CD14-positive monocyte (primary cell): ENCODE measurements around the gene RTN1. TPM values are rescaled to one million over a fixed set of nuclear protein-coding genes. Genes with fewer than 3 reads are reported as not detected.

Experiments
- DNase-seq, 3 donors: peaks; one replicate each; pipeline ENCODE4 v3.0.0-alpha.2; 2011 to 2022
- H2AFZ ChIP-seq: 2 replicates; pipeline ENCODE4 v1.6.0; 2012; ENCODE audit warnings: mild to moderate bottlenecking, low read depth, low read length, inconsistent platforms; ENCODE audit not compliant: insufficient read depth, poor library complexity, severe bottlenecking
- H3K27ac ChIP-seq, 2 donors: 1 replicate in 1 of 2; 2 replicates in 1 of 2; pipeline ENCODE4 v1.5.1; 2012 to 2013; ENCODE audit warnings: low read length in 2 of 2, control low read depth in 1 of 2, inconsistent platforms in 1 of 2, low read depth in 1 of 2, mild to moderate bottlenecking in 1 of 2
- H3K27me3 ChIP-seq, 2 donors: one replicate each; pipeline versions ENCODE4 v1.6.0 to v1.6.1; 2011 to 2013; ENCODE audit warnings: low read length in 2 of 2; ENCODE audit not compliant: control insufficient read depth in 2 of 2, insufficient read depth in 2 of 2
- H3K36me3 ChIP-seq, 2 donors: replicated peaks in 1 of 2; 1 replicate in 1 of 2; 2 replicates in 1 of 2; pipeline versions ENCODE4 v1.5.1 to v1.6.1; 2012 to 2013; ENCODE audit warnings: low read length in 2 of 2, control low read depth in 1 of 2, inconsistent platforms in 1 of 2, mild to moderate bottlenecking in 1 of 2; ENCODE audit not compliant: insufficient read depth in 2 of 2, control insufficient read depth in 1 of 2
- H3K4me1 ChIP-seq, 2 donors: 1 replicate in 1 of 2; 2 replicates in 1 of 2; pipeline versions ENCODE4 v1.5.1 to v1.6.1; 2012 to 2013; ENCODE audit warnings: low read length in 2 of 2, control low read depth in 1 of 2, inconsistent platforms in 1 of 2, mild to moderate bottlenecking in 1 of 2, moderate library complexity in 1 of 2; ENCODE audit not compliant: insufficient read depth in 2 of 2, control insufficient read depth in 1 of 2
- H3K4me2 ChIP-seq: replicated peaks from 2 replicates; pipeline ENCODE3; 2012; ENCODE audit warnings: low read length, moderate library complexity, mild to moderate bottlenecking; ENCODE audit not compliant: poor library complexity, severe bottlenecking; ENCODE audit errors: extremely low read depth
- H3K4me3 ChIP-seq, 3 experiments: fragments of 200-600 bp in 1 of 3; sonication (generic) in 1 of 3; replicated peaks in 1 of 3; 1 replicate in 2 of 3; 2 replicates in 1 of 3; pipeline ENCODE4 v1.5.1; 2011 to 2013; ENCODE audit warnings: low read length in 3 of 3, mild to moderate bottlenecking in 3 of 3, control low read depth in 2 of 3, low read depth in 2 of 3, inconsistent platforms in 1 of 3, moderate library complexity in 1 of 3
- H3K79me2 ChIP-seq: 2 replicates; pipeline ENCODE4 v1.6.0; 2012; ENCODE audit warnings: mild to moderate bottlenecking, control low read depth, inconsistent platforms, low read length, moderate library complexity; ENCODE audit not compliant: insufficient read depth
- H3K9ac ChIP-seq: 2 replicates; pipeline ENCODE4 v1.6.0; 2017; ENCODE audit warnings: low read length, mild to moderate bottlenecking; ENCODE audit not compliant: insufficient read depth, poor library complexity, severe bottlenecking
- H3K9me3 ChIP-seq, 2 donors: replicated peaks in 1 of 2; 1 replicate in 1 of 2; 2 replicates in 1 of 2; pipeline versions ENCODE4 v1.5.1 to v1.6.1; 2012 to 2013; ENCODE audit warnings: low read length in 2 of 2, control low read depth in 1 of 2; ENCODE audit not compliant: control insufficient read depth in 1 of 2, insufficient read depth in 1 of 2
- H4K20me1 ChIP-seq: 2 replicates; pipeline ENCODE4 v1.6.0; 2012; ENCODE audit warnings: mild to moderate bottlenecking, low read length, control low read depth, moderate library complexity; ENCODE audit not compliant: insufficient read depth
- H3K27ac Mint-ChIP-seq, 7 donors: one replicate each; pipeline ENCODE4 v1.8.0; 2020; ENCODE audit warnings: mild to moderate bottlenecking in 7 of 7, mixed read lengths in 7 of 7, moderate library complexity in 6 of 7, inconsistent platforms in 2 of 7
- H3K27me3 Mint-ChIP-seq, 3 donors: one replicate each; pipeline ENCODE4 v1.8.0; 2021 to 2022; ENCODE audit warnings: low read depth in 3 of 3, mild to moderate bottlenecking in 3 of 3, mixed read lengths in 3 of 3, moderate library complexity in 3 of 3, inconsistent platforms in 1 of 3
- H3K36me3 Mint-ChIP-seq, 2 donors: one replicate each; pipeline ENCODE4 v1.8.0; 2020; ENCODE audit warnings: mixed read lengths in 2 of 2, inconsistent platforms in 1 of 2, mild to moderate bottlenecking in 1 of 2
- H3K4me1 Mint-ChIP-seq: one replicate; pipeline ENCODE4 v1.8.0; 2020; ENCODE audit warnings: mild to moderate bottlenecking, mixed read lengths
- H3K4me3 Mint-ChIP-seq, 2 donors: one replicate each; pipeline ENCODE4 v1.8.0; 2020; ENCODE audit warnings: mild to moderate bottlenecking in 2 of 2, mixed read lengths in 2 of 2, moderate library complexity in 1 of 2
- H3K9me3 Mint-ChIP-seq, 7 donors: one replicate each; pipeline ENCODE4 v1.8.0; 2020 to 2022; ENCODE audit warnings: mixed read lengths in 7 of 7, mild to moderate bottlenecking in 6 of 7, moderate library complexity in 6 of 7, inconsistent platforms in 2 of 7
- CTCF ChIP-seq: fragments of 200-600 bp; IDR thresholded peaks from one replicate; pipeline ENCODE4 v1.8.0; 2022; ENCODE audit warnings: antibody characterized with exemption, mild to moderate bottlenecking
- WGBS: methylation state at CpG from one replicate; pipeline ENCODE4 v1.1.5; 2013; ENCODE audit warnings: missing lambda C conversion rate; ENCODE audit not compliant: insufficient coverage; 5-methylcytosine and 5-hydroxymethylcytosine counted together
- intact Hi-C, 2 donors: fragments of 100-400 bp; cut with micrococcal nuclease; formaldehyde crosslinking; loops; one replicate each; pipeline versions ENCODE4 v1.15.0 to v1.15.1; 2023
- polyA plus RNA-seq, 3 donors: library from polyadenylated mRNA; depleted of rRNA in 1 of 3; unstranded in 2 of 3; stranded (reverse) in 1 of 3; fragments of 300-500 nt in 2 of 3; fragments of >200 nt in 1 of 3; fragmentation: Illumina TruSeq in 2 of 3; gene quantifications; 1 replicate in 2 of 3; 2 replicates in 1 of 3; pipeline ENCODE4 v1.2.3, GENCODE V29; 2012 to 2021

Gene RTN1
- polyA plus RNA-seq, 3 donors, result 40.2 to 75.1 (median 55.0) TPM

GRCh38 chr14:59831121-59831730, 39.4 kb downstream of the RTN1 start:
- Histone ChIP-seq H3K36me3 (no peaks in the 10 kb centered on the region), H3K4me2 (no peak overlapping the region), H3K27ac (no peak overlapping the region), H3K27me3 (no peaks in the 10 kb centered on the region), H2AFZ (no peak overlapping the region), H3K79me2 (no peaks in the 10 kb centered on the region), H3K4me3 (no peak overlapping the region), H3K4me1 (peaks cover 28 to 31% of the 10 kb centered on the region in 2 donors), H3K9ac (no peak overlapping the region), H4K20me1 (peaks cover 18% of the 10 kb centered on the region), H3K9me3 (no peaks in the 10 kb centered on the region)
- H3K4me3 Mint-ChIP-seq, result no peak overlapping the region
- no CpG with 5 or more reads among the region's 2 CpGs for WGBS
- TF ChIP-seq CTCF, result no peak
- peak in 1 of 3 donors; percentile 34 for DNase-seq
- no peak overlapping the region for H3K27ac Mint-ChIP-seq
- peaks cover 0 to 2% (median 0%) of the 10 kb centered on the region in 3 donors for H3K27me3 Mint-ChIP-seq
- peaks cover 6 to 9% of the 10 kb centered on the region in 2 donors for H3K36me3 Mint-ChIP-seq
- H3K9me3 Mint-ChIP-seq, result peaks cover 0 to 7% (median 2%) of the 10 kb centered on the region in 7 donors
- intact Hi-C loops, result no loop called here
- H3K4me1 Mint-ChIP-seq, result peaks cover 42% of the 10 kb centered on the region

- peak overlapping the region; percentile 64 for H3K4me2 ChIP-seq
- H3K27me3 ChIP-seq, result no peaks in the 10 kb centered on the region
- no peak overlapping the region for H2AFZ ChIP-seq
- peaks cover 0 to 2% (median 0%) of the 10 kb centered on the region in 3 donors for H3K27me3 Mint-ChIP-seq
- H3K79me2 ChIP-seq, result no peaks in the 10 kb centered on the region
- H3K9me3 Mint-ChIP-seq, result peaks cover 0 to 7% (median 2%) of the 10 kb centered on the region in 7 donors
- no peak overlapping the region for H3K9ac ChIP-seq
- no peak for TF ChIP-seq CTCF
- H3K27ac ChIP-seq, result peak overlapping the region in 1 of 2 donors; percentile 78
- H3K4me3 Mint-ChIP-seq, result no peak overlapping the region
- H4K20me1 ChIP-seq, result peaks cover 9% of the 10 kb centered on the region
- peaks cover 28 to 31% of the 10 kb centered on the region in 2 donors for H3K4me1 ChIP-seq
- no peaks in the 10 kb centered on the region for H3K9me3 ChIP-seq
- peaks cover 6 to 9% of the 10 kb centered on the region in 2 donors for H3K36me3 Mint-ChIP-seq
- no peak for DNase-seq
- peak overlapping the region in 4 of 7 donors; percentile 46 to 78 (median 66) for H3K27ac Mint-ChIP-seq
- intact Hi-C loops, result no loop called here
- WGBS, result no CpG with 5 or more reads among the region's 3 CpGs
- H3K4me1 Mint-ChIP-seq, result peaks cover 40% of the 10 kb centered on the region
- no peaks in the 10 kb centered on the region for H3K36me3 ChIP-seq
- H3K4me3 ChIP-seq, result no peak overlapping the region
These were observed 40.2 kb downstream of the RTN1 start for GRCh38 chr14:59830338-59830734.
